Activated CD4-positive, alpha-beta T cell treated with anti-CD3 and anti-CD28 coated beads, Interleukin-2, amount 10 ng/mL, durations not matched to agents 24 days and 14 days (primary cell): ENCODE results near the gene HOXD13. TPM values are rescaled to one million over a fixed set of nuclear protein-coding genes. Genes with fewer than 3 reads are reported as not detected.
A peak's percentile ranks its signal among the peaks of the same experiment; 100 is the strongest.

ENCODE experiments used
- DNase-seq: peaks from one replicate; pipeline ENCODE4 v3.0.0; 2022
- H3K27ac Mint-ChIP-seq: one replicate; pipeline ENCODE4 v1.8.0; 2022; ENCODE audit warnings: mild to moderate bottlenecking, mixed read lengths
- H3K27me3 Mint-ChIP-seq: one replicate; pipeline ENCODE4 v1.8.0; 2022; ENCODE audit warnings: mixed read lengths
- H3K36me3 Mint-ChIP-seq: one replicate; pipeline ENCODE4 v1.8.0; 2022; ENCODE audit warnings: low read depth, mild to moderate bottlenecking, mixed read lengths
- H3K4me1 Mint-ChIP-seq: one replicate; pipeline ENCODE4 v1.8.0; 2021; ENCODE audit warnings: mixed read lengths
- H3K4me3 Mint-ChIP-seq: one replicate; pipeline ENCODE4 v1.8.0; 2022; ENCODE audit warnings: mild to moderate bottlenecking, moderate library complexity, mixed read lengths
- H3K9me3 Mint-ChIP-seq: one replicate; pipeline ENCODE4 v1.8.0; 2021; ENCODE audit warnings: mixed read lengths
- intact Hi-C: fragments of 100-400 bp; cut with micrococcal nuclease; formaldehyde crosslinking; loops from one replicate; pipeline ENCODE4 v1.15.1; 2023
- total RNA-seq: library from RNA; stranded (reverse); gene quantifications from 2 replicates; pipeline ENCODE4 v1.2.3, GENCODE V29; 2022

HOXD13 gene
- total RNA-seq, 1 donor from 2014 or later = not detected

- peak overlapping the region; percentile 53 for H3K27ac Mint-ChIP-seq
- no peak overlapping the region for H3K4me3 Mint-ChIP-seq
- H3K4me1 Mint-ChIP-seq = peaks cover 6% of the 10 kb centered on the region
- no peak for DNase-seq
- H3K36me3 Mint-ChIP-seq = peaks cover 6% of the 10 kb centered on the region
- intact Hi-C loops = loop anchor here (2.0 kb wide), 1 partner anchor 43 kb away; no protein-coding TSS in a partner anchor
- peaks cover 7% of the 10 kb centered on the region for H3K9me3 Mint-ChIP-seq
- peaks cover 77% of the 10 kb centered on the region for H3K27me3 Mint-ChIP-seq
These were observed 28.9 kb downstream of the HOXD13 start for GRCh38 chr2:176121190-176122051.

GRCh38 chr2:176122052-176122682 lies 29.6 kb downstream of the HOXD13 start:
- no peak overlapping the region for H3K4me3 Mint-ChIP-seq

GRCh38 chr2:176122683-176123410 lies 30.3 kb downstream of the HOXD13 start, which contains the start of gene HOXD9:
TSS of gene HOXD9 (plus strand) at chr2:176122719. CDS start at chr2:176122769, 50 bp downstream.
- H3K4me1 Mint-ChIP-seq = peaks cover 6% of the 10 kb centered on the region
- peak within 1 kb of the TSS; percentile 82 for H3K27ac Mint-ChIP-seq
- H3K27me3 Mint-ChIP-seq = peaks cover 79% of the 10 kb centered on the region
- no peak within 1 kb of the TSS for H3K4me3 Mint-ChIP-seq
- no peak for DNase-seq
- H3K36me3 Mint-ChIP-seq = peaks cover 6% of the 10 kb centered on the region
- H3K9me3 Mint-ChIP-seq = peaks cover 4% of the 10 kb centered on the region
- intact Hi-C loops = loop anchor here (2.0 kb wide), 1 partner anchor 44 kb away; no protein-coding TSS in a partner anchor

More at GRCh38 chr2:176122052-176122682, 29.6 kb downstream of the HOXD13 start:
- Mint-ChIP-seq H3K4me1 (peaks cover 6% of the 10 kb centered on the region), H3K36me3 (peaks cover 6% of the 10 kb centered on the region), H3K27ac (peak overlapping the region; percentile 60), H3K27me3 (peaks cover 76% of the 10 kb centered on the region), H3K9me3 (peaks cover 4% of the 10 kb centered on the region)
- intact Hi-C loops = loop anchor here (2.0 kb wide), 1 partner anchor 43 kb away; no protein-coding TSS in a partner anchor
- no peak for DNase-seq

- Mint-ChIP-seq H3K4me1 (peaks cover 9% of the 10 kb centered on the region), H3K4me3 (no peak overlapping the region), H3K9me3 (peaks cover 4% of the 10 kb centered on the region), H3K36me3 (peaks cover 6% of the 10 kb centered on the region), H3K27ac (peak overlapping the region; percentile 82), H3K27me3 (peaks cover 79% of the 10 kb centered on the region)
- intact Hi-C loops = loop anchor here (2.0 kb wide), 1 partner anchor 45 kb away; no protein-coding TSS in a partner anchor
- DNase-seq = no peak
These were observed 31.0 kb downstream of the HOXD13 start for GRCh38 chr2:176123411-176124109.

- no peak for DNase-seq
- Mint-ChIP-seq H3K27ac (peak overlapping the region; percentile 82), H3K27me3 (peaks cover 80% of the 10 kb centered on the region), H3K4me3 (no peak overlapping the region), H3K36me3 (peaks cover 3% of the 10 kb centered on the region), H3K4me1 (peaks cover 7% of the 10 kb centered on the region), H3K9me3 (no peaks in the 10 kb centered on the region)
- intact Hi-C loops = no loop called here
These were observed 31.8 kb downstream of the HOXD13 start for GRCh38 chr2:176124110-176124946.

- no peak for DNase-seq
- no peaks in the 10 kb centered on the region for H3K9me3 Mint-ChIP-seq
- peak overlapping the region; percentile 37 for H3K27ac Mint-ChIP-seq
- peaks cover 7% of the 10 kb centered on the region for H3K4me1 Mint-ChIP-seq
- peaks cover 72% of the 10 kb centered on the region for H3K27me3 Mint-ChIP-seq
- intact Hi-C loops = loop anchor here (5.0 kb wide), 2 partner anchors 37 to 1037 kb away; no protein-coding TSS in a partner anchor
- peaks cover 3% of the 10 kb centered on the region for H3K36me3 Mint-ChIP-seq
- H3K4me3 Mint-ChIP-seq = no peak overlapping the region
These were observed 32.6 kb downstream of the HOXD13 start for GRCh38 chr2:176124947-176125771.

GRCh38 chr2:176125772-176126054 lies 33.2 kb downstream of the HOXD13 start:
- Mint-ChIP-seq H3K36me3 (peaks cover 3% of the 10 kb centered on the region), H3K4me1 (peaks cover 7% of the 10 kb centered on the region), H3K27ac (no peak overlapping the region), H3K9me3 (no peaks in the 10 kb centered on the region), H3K4me3 (no peak overlapping the region), H3K27me3 (peaks cover 68% of the 10 kb centered on the region)
- intact Hi-C loops = loop anchor here (2.0 to 5.0 kb wide), 4 partner anchors 37 to 1037 kb away; no protein-coding TSS in a partner anchor
- DNase-seq = no peak

- intact Hi-C loops = loop anchor here (1.0 to 5.0 kb wide), 6 partner anchors 35 to 1035 kb away; no protein-coding TSS in a partner anchor
- no peak overlapping the region for H3K27ac Mint-ChIP-seq
- peak; percentile 87 for DNase-seq
- peaks cover 74% of the 10 kb centered on the region for H3K27me3 Mint-ChIP-seq
- no peak overlapping the region for H3K4me3 Mint-ChIP-seq
- H3K36me3 Mint-ChIP-seq = peaks cover 8% of the 10 kb centered on the region
- peaks cover 8% of the 10 kb centered on the region for H3K4me1 Mint-ChIP-seq
- no peaks in the 10 kb centered on the region for H3K9me3 Mint-ChIP-seq
These were observed 34.6 kb downstream of the HOXD13 start for GRCh38 chr2:176126929-176127773.

GRCh38 chr2:176127774-176128072 lies 35.2 kb downstream of the HOXD13 start:
- H3K4me3 Mint-ChIP-seq = no peak overlapping the region
- peaks cover 77% of the 10 kb centered on the region for H3K27me3 Mint-ChIP-seq
- H3K9me3 Mint-ChIP-seq = no peaks in the 10 kb centered on the region
- H3K27ac Mint-ChIP-seq = no peak overlapping the region
- peaks cover 12% of the 10 kb centered on the region for H3K4me1 Mint-ChIP-seq
- no peak for DNase-seq
- H3K36me3 Mint-ChIP-seq = peaks cover 8% of the 10 kb centered on the region
- intact Hi-C loops = loop anchor here (1.0 to 5.0 kb wide), 7 partner anchors 17 to 1035 kb away; no protein-coding TSS in a partner anchor

- H3K4me1 Mint-ChIP-seq = peaks cover 12% of the 10 kb centered on the region
- H3K27me3 Mint-ChIP-seq = peaks cover 83% of the 10 kb centered on the region
- no peaks in the 10 kb centered on the region for H3K9me3 Mint-ChIP-seq
- H3K27ac Mint-ChIP-seq = peak overlapping the region; percentile 77
- DNase-seq = no peak
- intact Hi-C loops = loop anchor here (2.0 to 5.0 kb wide), 3 partner anchors 18 to 1034 kb away; no protein-coding TSS in a partner anchor
- peak overlapping the region; percentile 15 for H3K4me3 Mint-ChIP-seq
- H3K36me3 Mint-ChIP-seq = peaks cover 8% of the 10 kb centered on the region
These were observed 35.9 kb downstream of the HOXD13 start for GRCh38 chr2:176128172-176128981.
